Stimulated activated CD4-positive, alpha-beta T cell treated with anti-CD3 and anti-CD28 coated beads, Interleukin-4, amount 100 ng/mL, for 4 hours (primary cell): Measurements from ENCODE around the gene KBTBD4.
"Not testable (repeated sequence)": the region's sequence is repeated elsewhere in the genome, so short reads cannot be mapped to it uniquely, and the experiment has no call there.

ENCODE experiments used
- DNase-seq, 2 experiments: peaks; one replicate each; pipeline ENCODE4 v3.0.0-alpha.2; 2020

KBTBD4 gene

DNA sequence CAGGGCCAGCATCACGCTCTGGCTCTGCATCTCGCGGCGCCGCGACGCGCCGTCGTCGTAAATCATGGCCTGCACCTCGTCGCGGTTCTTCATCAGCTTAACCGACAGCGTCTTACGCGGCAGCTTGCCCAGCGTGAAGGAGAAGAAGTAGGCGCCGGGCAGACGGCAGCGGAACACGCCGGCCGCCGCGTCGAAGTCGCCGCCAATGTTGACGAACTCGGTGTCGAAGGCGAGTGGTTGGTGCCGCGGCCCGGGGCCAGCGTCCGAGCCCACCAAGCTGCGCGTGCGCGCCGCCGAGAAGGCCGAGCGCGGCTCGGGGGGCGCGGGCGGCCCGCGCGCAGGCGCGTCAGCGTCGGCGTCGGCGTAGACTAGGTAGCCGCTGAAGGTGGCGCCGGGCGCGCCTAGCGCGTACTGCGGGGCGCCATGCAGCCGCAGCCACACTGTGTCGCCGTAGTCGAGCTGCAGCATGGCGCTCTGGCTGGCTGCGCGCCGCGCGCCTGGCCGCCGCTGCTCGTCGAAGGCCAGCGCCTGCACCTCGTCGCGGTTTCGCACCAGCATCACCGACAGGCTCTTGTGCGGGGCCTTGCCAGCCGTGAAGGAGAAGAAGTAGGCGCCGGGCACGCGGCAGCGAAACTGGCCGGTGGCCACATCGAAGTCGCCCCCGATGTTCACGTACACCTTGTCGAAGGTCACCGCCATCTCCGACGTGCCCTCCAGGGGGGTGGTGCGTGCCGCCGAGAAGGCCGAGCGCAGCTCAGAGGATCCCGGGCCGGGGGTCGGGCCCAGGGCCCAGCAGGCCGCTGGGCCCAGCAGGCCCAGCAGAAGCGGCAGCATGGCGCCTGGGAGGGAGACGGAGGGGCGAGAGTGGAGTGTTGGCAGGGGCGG is 11.4 kb upstream of the KBTBD4 start:
- no peak for DNase-seq

DNA sequence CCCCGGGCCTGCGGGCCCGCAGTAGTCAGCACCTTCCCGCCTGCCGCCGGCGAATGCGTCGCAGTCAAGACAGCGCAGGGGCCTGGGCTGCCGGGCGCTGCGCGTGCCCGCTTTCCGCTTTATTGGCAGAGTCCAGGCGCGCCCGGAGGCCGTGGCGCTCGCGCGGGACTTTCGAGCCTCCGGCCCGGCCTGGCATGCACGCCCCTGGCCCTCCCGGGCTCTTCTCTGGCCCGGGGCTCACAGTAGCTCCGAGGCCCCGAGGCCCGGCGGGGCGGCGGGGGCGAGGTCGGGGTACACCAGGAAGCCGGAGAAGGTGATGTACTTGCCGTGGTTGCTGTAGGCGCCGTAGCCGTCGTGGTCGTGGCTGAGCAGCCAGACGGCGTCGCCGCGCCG is 10.8 kb upstream of the KBTBD4 start:
- no peak for DNase-seq

DNA sequence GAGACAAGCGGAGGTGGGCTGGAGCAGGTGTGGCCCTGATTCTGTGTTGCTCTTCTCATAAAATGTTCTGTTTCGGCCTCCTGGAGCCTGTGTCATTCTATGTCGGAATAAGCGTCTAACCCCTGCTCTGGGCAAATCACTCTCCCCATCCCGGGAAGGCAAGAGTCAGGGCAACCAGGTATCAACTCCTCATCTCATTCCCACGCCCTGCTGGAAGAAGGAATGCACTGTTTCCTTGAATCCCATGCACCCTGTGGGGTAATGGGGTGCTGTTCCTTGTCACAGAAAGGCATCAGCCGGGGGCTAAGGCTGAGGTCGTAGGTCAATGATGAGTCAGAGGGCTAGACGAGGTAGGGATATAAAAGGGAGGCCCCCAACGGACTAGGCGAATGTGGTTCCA is 10.3 kb upstream of the KBTBD4 start:
- no peak for DNase-seq

DNA sequence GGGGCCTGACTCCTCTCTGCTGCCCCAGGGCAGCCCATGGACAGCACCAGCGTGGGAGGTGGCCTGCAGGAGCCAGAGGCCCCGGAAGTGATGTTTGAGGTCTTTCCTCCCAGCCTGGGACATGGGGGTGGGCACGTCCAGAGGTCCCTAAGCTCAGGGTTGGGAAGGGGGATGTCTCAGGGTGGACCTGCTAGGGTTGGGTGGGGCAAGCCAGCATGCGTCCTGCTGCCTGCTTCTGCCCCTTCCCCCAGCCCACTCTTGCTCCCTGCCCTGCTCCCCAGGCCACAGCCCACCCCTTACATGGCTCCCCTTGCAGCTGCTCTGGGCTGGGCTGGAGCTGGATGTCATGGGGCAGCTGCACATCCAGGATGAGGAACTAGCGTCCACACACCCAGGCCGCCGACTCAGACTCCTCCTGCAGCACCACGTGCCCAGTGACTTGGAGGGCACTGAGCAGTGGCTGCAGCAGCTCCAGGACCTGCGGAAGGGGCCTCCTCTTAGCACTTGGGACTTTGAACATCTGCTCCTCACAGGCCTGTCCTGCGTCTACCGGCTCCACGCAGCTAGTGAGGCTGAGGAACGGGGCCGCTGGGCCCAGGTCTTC is 9.1 kb upstream of the KBTBD4 start:
- no peak for DNase-seq

DNA sequence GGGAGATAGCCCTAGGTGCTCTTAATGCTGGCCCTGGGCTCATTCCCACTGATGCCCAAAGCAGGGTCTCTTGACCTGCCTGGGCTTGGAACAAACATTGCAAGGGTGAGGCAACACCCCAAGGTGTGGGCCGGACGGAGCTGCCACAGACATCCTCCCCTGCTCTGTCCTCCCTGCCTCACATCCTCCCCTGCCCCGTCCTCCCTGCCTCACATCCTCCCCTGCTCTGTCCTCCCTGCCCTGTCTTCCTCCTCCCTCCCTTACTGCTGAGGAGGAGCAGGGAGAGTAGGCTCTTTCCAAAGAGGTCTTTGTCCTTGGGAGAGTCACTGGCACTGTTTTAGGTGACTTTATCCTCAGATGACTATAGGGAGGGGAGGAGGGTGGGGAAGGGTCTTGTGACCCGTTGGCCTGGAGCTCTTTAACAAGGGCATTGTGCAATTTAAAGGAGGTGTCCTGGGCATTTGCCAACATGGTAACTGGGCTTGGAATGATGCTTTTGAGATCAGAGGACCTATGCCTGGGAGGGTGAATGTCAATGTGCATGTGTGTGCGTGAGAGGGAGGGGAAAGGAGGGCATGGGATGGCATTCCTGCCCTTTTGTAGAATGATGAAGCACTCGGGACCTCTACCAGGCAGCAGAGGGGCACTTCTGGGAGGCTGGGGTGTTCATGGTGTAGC is 8.4 kb upstream of the KBTBD4 start:
- DNase-seq: no peak

DNA sequence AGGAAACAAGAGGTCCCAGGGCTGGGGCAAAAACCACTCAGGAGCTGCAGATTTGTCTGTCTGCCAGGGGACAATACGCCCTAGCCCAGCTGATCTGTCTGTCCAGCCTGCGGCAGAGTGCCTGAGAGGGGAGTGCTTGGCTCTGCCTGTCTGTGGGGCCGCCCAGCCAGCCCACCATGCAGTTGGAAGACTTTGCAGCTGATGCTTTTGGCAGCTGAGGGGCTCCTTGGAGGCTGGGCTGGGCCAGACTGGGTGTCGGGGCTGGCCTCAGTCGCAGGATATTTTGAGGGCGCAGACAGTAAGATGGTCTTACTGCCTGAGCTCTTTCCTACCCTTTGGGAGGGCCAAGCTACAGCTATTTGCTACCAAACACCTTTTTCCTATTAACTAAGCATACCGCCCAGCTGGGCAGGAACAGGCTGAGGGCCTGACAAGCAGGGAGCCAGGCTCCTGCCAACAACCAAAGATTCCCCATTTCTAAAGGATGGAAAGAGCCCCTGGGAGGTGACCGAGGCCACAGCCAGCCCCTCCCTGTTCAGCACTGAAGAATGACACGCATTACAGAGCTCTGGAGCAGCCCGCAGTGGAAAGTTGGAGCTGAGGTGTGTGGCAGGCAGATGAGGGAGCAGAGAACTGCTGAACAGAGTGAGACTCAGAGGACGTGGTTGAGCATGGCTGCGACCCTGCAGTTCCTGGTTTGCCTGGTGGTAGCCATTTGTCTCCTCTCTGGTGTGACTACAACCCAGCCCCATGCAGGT is 7.5 kb upstream of the KBTBD4 start, which contains the start of gene FAM180B:
Gene FAM180B (plus strand): TSS at position 581 of the 758 bp plus-strand sequence. CDS start 91 bp downstream, at position 672.
- DNase-seq: no peak

DNA sequence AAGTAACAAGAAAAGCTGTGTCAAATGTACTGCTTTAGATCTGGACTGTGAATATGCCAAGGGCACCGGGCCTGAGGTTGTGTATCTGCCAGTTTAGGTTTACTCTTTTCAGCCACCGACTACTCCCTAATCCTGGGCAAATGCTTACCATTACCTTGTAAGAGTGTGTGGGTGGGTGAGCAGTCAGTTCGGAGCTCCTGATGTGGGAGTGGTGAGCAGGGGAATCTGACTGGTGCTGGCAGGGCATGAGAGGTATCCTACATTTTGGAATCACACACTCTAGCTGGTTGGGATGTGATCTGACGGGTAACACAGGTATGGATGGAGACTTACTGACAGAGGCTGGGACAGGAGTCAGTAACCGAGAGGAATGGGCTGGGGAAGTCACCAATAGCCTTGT is 5.1 kb upstream of the KBTBD4 start:
- no peak for DNase-seq

DNA sequence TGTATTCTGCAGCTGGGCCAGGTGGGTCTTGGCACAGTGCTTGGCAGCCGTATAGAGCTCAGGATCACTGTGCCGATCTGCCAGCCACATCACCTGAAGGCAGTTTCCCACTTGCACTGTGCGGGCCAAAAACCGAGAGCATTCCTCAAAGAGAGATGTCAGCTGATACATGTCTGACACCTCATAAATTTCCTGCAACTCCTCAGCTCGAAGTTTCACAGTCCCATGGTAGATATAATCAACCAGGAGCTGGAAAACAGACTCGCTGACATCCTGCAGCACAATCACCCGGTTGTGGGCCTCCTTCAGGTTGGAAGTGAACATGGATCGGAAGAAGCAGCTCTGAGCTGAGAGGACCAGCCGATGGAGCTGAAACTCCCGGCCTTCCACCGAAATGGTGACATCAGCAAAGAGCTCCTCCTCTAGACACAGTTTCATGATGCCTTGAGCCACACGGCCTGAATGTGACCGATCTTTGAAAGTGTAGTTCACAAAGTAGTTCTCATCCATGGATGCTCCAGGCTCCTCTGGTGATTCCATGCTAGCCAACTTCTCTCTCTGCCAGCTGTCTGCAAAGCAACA is 1.2 kb downstream of the KBTBD4 start:
- no peak for DNase-seq

DNA sequence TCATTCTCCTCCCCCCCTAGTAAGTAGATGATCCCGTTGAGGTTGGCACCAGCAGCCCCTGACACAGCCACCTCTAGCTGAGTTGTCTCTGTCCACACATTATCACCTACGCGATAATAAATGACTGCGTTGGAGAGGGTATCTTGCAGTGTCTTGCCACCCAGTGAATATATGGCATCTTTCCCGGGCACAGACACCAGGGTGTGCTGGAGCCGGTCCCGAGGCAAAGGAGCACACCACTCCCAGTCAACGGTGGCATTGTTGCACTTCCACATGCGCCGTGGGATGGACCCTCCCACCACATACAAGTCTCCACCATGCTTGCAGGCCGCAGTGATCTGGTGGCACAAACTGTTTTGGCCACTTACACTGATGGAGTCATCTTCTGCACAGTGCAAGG is 5.4 kb downstream of the KBTBD4 start:
- no peak for DNase-seq

DNA sequence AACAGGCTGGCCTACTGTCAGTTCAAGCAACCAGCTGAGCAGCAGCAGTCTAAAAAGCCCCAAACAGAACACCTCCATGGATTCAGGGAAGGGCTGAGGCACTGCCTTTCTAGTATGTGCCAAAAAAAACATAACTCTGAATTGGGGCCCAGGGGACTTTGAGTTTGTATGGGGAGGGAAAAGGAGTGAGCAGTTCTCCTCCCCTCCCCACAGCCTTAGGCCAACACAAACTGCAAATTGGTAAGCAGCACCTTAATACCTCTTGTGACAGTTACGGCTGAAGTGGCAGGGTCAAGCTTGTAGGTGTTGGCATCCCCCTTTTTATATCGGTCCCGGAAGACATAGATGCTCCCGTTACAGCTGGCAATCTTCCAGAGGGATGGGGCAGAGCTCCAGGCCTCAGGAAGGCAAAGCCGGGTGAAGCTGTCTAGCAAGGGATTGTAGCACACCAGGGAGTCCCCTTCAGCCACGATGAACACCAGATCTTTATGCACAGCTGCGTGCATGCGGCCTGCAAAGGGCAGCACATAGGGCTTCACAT is 6.0 kb downstream of the KBTBD4 start:
- DNase-seq: no peak

DNA sequence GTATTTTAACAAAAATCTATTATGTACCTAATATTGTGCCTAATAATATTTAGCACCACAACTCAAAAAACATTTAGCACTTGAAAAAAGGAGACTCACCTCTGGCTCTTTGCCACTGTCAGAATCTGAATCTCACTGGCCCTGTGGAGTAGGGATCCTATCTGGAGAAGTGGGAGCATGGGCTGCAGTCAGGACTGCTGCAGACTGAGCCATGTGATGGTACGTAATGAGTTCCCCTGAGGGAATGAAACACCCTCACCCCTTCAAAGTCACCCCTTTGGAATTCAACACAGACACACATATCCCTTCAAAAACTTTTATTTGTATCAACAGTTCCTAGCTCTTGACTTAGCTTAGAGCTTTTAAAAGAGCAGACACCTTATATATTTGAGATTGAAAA is 6.9 kb downstream of the KBTBD4 start:
- DNase-seq: no peak

DNA sequence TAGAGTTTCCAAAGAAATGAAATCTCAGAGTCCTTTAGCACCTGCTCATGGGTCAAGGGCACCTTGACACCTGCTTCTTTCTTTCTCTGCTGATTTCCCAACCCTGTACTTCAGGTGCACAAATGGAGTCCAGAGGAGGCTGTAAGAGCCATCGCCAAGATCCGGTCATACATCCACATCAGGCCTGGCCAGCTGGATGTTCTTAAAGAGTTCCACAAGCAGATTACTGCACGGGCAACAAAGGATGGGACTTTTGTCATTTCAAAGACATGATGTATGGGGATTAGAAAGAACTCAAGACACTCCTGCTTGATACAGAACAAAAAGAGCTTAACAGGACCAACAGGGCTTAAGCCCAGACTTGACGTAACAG is 7.4 kb downstream of the KBTBD4 start:
- no peak for DNase-seq

DNA sequence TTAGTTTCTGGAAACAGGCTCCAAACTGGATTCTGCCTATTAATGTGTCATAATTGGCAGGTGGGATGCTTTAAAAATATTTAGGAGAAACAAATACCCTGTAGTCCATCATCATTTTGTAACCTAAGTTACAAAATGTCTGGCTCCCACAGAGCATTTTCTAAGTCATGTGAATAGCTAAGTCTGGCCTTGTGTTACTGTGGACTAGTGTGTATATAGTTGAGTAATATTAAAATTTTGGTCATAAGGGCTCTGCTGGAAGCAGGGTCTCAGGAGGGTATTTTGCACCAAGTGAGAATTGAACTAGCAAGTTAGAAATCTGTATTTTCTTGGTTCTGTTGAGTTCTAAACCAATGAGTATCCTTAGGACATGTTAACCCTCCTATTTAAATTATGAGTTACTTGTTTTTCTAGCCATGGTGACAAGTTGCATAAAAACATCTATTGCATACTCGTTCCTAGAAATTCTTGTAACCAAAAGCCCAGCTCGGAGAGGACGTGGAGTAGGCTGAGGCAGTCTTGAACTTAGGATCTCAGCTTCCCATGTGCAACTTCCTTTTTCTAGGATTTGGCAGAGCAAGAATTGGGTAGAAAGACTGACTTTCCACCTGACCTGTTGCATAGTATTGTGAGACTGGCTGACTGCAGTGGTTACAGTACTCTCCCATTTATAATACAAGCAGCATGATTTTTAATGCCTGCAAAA is 8.0 kb downstream of the KBTBD4 start:
- no peak for DNase-seq

DNA sequence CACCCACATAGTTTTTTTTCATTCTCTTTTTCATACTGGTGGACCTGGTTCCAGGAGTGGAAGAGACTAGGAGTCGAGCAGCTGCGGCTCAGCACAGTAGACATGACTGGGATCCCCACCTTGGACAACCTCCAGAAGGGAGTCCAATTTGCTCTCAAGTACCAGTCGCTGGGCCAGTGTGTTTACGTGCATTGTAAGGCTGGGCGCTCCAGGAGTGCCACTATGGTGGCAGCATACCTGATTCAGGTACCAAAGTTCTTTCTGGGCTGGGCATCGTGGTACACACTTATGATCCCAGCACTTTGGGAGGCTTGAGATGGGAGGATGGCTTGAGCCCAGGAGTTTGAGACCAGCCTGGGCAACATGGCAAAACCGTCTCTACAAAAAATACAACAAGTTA is 9.1 kb downstream of the KBTBD4 start:
- no peak for DNase-seq

DNA sequence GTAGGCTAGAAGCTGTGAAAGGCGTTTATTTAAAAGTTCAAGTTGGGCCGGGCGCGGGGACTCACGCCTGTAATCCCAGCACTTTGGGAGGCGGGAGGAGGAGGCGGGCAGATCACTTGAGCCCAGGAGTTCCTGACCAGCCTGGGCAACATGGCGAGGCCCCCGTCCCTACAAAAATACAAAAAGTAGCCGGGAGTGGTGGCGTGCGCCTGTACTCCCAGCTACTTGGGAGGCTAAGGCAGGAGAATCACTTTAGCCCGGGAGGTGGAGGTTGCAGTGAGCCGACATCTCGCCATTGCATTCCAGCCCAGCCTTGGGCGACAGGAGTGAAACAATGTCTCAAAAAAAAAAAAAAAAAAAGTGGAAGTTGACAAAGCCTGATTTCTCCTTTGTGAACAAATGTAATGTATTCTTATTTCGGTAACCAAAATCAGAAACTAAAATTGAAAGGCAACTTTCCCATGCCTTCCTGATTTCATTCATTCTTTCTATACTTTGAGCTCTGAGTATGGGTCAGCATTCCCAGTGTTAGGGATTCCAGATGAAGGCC is 12.5 kb downstream of the KBTBD4 start:
- no peak for DNase-seq

DNA sequence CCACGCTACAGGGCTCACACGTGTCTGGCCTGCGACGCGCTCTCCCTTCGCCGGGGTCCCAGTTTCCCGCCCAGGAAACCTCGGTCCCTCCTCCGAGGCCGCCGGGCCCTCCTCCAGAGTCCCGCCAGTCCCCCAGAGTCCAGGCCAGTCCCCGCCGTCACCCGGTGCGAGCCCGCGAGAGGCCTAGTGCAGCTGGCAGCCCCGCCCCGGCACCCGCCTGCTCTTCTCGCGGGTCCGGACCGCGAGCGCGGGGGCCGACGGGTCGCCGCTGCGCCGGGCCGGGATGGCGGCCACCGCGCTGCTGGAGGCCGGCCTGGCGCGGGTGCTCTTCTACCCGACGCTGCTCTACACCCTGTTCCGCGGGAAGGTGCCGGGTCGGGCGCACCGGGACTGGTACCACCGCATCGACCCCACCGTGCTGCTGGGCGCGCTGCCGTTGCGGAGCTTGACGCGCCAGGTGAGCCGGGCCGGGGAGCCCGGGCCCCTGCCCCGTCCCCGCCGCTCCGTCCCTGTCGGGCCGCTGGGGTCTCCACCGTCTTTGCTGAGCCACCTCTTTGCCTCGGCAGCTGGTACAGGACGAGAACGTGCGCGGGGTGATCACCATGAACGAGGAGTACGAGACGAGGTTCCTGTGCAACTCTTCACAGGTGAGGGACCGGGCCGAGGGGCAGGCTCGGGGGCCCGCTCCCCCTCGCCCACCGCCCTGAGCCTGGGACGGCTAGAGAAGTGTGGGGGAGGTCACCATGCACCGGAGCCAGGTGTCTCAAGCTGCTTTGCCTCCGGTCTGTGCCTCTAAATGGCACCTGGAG is 13.2 kb downstream of the KBTBD4 start, which contains the start of gene PTPMT1:
Gene PTPMT1 (plus strand): TSS at position 260 of the 809 bp plus-strand sequence. CDS start 24 bp downstream, at position 284.
- peak; percentile 57 to 66 for DNase-seq

DNA sequence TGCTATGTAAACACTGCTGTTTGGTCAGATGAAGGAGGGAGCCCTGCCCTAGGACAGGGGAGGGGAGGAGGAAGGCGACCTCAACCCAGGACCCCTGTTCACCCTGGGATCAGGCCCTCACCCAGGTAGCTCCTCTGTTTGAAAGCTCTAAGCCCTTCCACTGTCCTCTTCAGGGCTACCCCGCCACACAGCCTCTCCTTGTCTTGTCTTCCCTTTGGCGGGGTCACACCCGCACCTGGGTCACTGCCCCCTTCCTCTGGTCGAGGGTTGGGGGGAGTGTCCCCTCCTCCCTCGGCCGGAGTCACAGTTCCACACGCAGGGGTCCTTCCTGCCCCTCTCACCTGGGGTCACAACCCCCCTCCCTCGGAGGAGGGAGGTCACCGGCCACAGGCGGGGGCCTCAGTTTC is 13.8 kb downstream of the KBTBD4 start:
- no peak for DNase-seq

DNA sequence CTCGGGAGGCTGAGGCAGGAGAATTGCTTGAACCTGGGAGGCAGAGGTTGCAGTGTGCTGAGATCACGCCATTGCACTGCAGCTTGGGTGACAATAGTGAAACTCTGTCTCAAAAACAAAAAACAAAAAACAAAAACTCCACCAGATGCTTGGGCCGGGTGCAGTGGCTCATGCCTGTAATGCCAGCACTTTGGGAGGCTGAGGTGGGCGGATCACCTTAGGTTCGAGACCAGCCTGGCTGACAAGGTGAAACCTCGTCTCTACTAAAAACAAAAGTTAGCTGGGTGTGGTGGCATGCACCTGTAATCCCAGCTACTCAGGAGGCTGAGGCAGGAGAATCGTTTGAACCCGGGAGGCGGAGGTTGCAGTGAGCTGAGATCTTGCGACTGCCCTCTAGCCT is 14.4 kb downstream of the KBTBD4 start:
- not testable (repeated sequence) for DNase-seq

DNA sequence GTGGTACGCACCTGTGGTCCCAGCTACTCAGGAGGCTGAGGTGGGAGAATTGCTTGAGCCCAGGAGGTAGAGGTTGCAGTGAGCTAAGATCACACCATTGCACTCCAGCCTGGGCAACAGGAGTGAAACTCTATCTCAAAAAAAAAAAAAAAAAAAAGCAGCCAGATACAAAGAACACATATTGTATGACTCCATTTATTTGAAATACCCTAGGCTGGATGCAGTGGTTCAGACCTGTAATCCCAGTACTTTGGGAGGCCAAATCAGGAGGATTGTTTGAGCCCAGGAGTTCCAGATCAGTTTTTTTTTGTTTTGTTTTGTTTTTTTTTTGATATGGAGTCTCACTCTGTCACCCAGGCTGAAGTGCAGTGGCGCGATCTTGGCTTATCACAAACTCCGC is 16.4 kb downstream of the KBTBD4 start:
- not testable (repeated sequence) for DNase-seq

DNA sequence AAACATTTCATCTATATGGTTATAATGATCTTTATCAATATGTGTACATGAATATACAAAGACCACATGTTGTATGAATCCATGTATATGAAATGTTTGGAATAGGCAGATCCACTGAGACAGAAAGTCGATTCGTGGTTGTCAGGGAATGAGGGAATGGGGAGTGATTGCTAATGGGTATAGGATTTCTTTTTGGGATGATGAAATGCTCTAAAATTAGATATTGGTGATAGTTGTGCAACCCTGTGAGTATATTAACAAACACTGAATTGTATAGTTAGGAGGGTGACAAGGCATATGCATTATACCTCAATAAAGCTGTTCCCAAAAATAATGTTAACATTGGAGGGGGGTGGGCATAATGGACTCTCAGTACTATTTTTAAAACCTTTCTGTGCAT is 18.3 kb downstream of the KBTBD4 start:
- DNase-seq: no peak
